ENCODE data around the gene KNDC1. TPM values are rescaled to one million over a fixed set of nuclear protein-coding genes. Genes with fewer than 3 reads are reported as not detected.
A peak's percentile ranks its signal among the peaks of the same experiment; 100 is the strongest.
"Not testable (repeated sequence)": the region's sequence is repeated elsewhere in the genome, so short reads cannot be mapped to it uniquely, and the experiment has no call there.

Gene KNDC1, protein sequence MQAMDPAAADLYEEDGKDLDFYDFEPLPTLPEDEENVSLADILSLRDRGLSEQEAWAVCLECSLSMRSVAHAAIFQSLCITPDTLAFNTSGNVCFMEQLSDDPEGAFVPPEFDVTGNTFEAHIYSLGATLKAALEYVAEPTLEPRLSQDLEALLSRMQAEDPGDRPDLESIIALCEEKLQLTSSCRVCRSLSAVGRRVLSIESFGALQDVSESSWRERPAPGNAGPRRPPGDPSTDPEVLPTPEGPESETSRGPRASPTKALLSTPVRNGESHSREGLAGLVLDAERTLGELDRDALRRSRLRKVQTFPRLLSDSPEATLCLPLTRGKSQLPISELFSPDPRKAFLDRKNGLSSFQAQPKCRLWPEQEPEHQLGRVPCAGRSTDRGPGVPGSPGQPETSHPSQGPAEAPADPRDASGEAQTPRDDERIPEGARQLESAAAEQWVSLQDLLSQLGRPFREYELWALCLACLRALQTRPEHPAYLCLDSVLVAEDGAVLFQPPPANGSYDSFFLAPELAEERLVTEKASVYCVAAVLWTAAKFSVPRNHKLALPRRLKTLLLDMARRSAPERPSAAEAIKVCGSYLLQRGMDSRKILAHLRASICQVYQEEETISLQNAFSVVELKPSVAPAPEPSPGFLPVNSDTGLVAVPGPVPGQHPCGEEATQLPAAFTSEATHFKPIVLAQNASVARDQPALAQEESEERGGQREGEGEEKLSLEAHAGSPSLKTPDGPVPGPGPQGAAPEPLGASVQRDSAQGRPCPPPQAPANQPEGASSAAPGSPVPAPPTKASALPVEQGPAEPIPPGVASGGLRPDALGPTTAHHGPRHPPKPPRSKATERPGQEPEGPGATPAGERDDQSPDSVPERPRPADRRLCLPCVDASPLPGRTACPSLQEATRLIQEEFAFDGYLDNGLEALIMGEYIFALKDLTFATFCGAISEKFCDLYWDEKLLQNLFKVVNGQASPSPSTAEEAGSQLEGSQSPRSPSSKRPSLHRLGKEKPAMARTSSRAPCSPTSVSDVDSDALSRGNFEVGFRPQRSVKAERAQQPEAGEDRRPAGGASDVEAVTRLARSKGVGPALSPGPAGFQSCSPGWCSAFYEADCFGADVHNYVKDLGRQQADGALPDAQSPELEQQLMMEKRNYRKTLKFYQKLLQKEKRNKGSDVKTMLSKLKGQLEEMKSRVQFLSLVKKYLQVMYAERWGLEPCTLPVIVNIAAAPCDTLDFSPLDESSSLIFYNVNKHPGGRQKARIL (N-terminal part only)
- 10 to 100 TPM in 1 of 2 donors, 1 to 10 TPM in 1; 1.5 to 10.8 TPM for total RNA-seq

DNA sequence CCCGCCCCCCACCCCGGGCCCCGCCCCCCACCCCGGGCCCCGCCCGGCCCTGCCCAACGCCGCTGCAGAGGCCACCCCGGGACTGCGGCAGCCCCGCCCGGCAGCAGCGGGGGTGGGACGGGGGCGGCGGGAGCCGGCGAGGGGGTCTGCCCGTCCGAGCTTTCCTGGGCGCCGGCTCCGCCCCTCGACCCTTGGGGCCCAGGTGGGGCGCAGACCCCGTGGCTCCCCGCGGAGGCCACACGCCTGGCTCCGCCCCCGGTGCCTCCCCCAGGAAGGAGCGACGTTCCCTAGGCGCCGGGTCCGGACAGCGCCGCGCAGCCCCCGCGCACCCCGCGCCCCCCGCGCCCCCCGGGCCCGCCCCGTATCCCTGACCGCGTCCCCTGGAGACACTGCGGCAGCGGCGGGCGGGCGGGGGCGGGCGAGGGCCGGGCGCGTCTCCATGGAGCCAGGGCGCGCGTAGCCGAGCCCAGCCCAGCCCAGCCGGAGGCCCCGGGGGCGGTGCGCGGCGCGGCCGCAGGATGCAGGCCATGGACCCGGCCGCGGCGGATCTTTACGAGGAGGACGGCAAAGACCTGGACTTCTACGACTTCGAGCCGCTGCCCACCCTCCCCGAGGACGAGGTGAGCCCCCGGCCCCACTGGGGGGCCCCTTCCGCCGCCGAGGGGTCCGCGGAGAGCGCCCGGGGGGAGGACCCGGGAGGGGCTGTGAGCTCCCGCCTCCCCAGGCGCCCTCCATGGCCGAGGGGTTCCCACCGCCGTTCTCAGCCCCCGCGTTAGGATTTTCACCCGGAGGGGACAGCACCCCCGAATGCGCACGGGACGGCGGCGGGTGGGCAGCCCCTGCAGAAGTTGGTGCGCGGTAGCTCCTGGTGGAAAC, at the start of gene KNDC1:
Gene KNDC1, plus strand, starts transcription at position 270 of the 876 bp plus-strand sequence. Its CDS starts 249 bp downstream, at position 519.
- peak within 1 kb of the TSS; percentile 42 to 48 for H3K4me3 ChIP-seq
- H3K4me1 ChIP-seq (replicated peaks) = peaks cover 9% of the 10 kb centered on the region
- TF ChIP-seq POLR2AphosphoS5 (IDR thresholded peaks at IDR 0.05) (no peak), POLR2A (IDR thresholded peaks at IDR 0.05) (no peak)
- TF ChIP-seq, protein P1, sequence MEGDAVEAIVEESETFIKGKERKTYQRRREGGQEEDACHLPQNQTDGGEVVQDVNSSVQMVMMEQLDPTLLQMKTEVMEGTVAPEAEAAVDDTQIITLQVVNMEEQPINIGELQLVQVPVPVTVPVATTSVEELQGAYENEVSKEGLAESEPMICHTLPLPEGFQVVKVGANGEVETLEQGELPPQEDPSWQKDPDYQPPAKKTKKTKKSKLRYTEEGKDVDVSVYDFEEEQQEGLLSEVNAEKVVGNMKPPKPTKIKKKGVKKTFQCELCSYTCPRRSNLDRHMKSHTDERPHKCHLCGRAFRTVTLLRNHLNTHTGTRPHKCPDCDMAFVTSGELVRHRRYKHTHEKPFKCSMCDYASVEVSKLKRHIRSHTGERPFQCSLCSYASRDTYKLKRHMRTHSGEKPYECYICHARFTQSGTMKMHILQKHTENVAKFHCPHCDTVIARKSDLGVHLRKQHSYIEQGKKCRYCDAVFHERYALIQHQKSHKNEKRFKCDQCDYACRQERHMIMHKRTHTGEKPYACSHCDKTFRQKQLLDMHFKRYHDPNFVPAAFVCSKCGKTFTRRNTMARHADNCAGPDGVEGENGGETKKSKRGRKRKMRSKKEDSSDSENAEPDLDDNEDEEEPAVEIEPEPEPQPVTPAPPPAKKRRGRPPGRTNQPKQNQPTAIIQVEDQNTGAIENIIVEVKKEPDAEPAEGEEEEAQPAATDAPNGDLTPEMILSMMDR (IDR thresholded peaks at IDR 0.05) = no peak
- intact Hi-C loops (cut with DNase I) = no loop called here
- H3K27ac ChIP-seq = no peak within 1 kb of the TSS
- WGBS = 1% methylated on average over 25 of the region's 108 CpGs
- no peaks in the 10 kb centered on the region for H3K36me3 ChIP-seq
- H3K27me3 ChIP-seq (replicated peaks; ENCODE audit: insufficient read depth) = no peaks in the 10 kb centered on the region
- DNase-seq (ENCODE audit: low spot score) = no peak
- H3K9me3 ChIP-seq = no peaks in the 10 kb centered on the region

DNA sequence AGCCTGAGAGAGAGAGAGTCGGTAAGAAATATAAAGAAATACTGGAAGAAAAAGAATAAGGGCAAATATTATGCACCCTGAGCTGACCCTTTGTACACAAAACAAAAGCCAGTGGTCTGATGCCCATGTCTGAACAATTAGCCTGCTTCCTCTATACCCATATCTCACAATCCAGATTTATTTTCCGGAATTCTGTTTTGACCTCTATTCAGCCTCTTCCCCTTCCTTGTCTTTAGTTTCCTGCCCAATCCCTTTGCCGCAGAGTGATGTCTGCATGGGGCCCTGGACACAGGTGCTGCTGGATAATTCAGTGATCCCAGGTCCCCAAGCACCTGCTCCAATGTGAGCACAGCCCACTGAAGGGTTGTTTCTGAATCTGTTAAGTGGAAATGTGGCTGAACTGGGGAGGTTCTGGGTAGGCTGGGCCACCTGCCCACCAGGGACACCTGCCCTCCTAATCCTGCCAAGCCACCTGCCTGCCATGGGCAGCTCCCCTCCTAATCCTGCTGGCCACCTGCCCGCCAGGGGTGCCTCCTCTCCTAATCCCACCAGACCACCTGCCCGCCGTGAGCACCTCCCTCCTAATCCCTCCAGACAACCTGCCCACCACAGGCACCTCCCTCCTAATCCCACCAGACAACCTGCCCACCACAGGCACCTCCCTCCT, 49.3 kb upstream of the KNDC1 start:
- Histone ChIP-seq H3K9me3 (no peaks in the 10 kb centered on the region), H3K4me3 (no peak overlapping the region), H3K27ac (no peak overlapping the region), H3K27me3 (replicated peaks; ENCODE audit: insufficient read depth) (no peaks in the 10 kb centered on the region), H3K4me1 (replicated peaks) (no peaks in the 10 kb centered on the region), H3K36me3 (no peaks in the 10 kb centered on the region)
- TF ChIP-seq, protein P1 (IDR thresholded peaks at IDR 0.05) = no peak
- no peak for TF ChIP-seq POLR2A (IDR thresholded peaks at IDR 0.05)
- no peak for TF ChIP-seq POLR2AphosphoS5 (IDR thresholded peaks at IDR 0.05)
- intact Hi-C loops (cut with DNase I) = no loop called here
- no peak for DNase-seq (ENCODE audit: low spot score)
- 75% methylated on average over 6 of the region's 6 CpGs for WGBS

DNA sequence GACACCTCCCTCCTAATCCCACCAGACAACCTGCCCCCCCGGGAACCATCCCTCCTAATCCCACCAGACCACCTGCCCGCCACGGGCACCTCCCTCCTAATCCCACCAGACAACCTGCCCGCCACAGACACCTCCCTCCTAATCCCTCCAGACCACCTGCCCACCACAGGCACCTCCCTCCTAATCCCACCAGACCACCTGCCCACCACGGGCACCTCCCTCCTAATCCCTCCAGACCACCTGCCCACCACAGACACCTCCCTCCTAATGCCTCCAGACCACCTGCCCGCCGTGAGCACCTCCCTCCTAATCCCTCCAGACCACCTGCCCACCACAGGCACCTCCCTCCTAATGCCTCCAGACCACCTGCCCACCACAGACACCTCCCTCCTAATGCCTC, 48.4 kb upstream of the KNDC1 start:
- H3K27ac ChIP-seq; H3K4me1 ChIP-seq (replicated peaks); H3K9me3 ChIP-seq; DNase-seq (ENCODE audit: low spot score); H3K36me3 ChIP-seq; intact Hi-C loops (cut with DNase I); H3K27me3 ChIP-seq (replicated peaks; ENCODE audit: insufficient read depth); H3K4me3 ChIP-seq: not testable (repeated sequence)
- WGBS = 24% methylated on average over 6 of the region's 7 CpGs

DNA sequence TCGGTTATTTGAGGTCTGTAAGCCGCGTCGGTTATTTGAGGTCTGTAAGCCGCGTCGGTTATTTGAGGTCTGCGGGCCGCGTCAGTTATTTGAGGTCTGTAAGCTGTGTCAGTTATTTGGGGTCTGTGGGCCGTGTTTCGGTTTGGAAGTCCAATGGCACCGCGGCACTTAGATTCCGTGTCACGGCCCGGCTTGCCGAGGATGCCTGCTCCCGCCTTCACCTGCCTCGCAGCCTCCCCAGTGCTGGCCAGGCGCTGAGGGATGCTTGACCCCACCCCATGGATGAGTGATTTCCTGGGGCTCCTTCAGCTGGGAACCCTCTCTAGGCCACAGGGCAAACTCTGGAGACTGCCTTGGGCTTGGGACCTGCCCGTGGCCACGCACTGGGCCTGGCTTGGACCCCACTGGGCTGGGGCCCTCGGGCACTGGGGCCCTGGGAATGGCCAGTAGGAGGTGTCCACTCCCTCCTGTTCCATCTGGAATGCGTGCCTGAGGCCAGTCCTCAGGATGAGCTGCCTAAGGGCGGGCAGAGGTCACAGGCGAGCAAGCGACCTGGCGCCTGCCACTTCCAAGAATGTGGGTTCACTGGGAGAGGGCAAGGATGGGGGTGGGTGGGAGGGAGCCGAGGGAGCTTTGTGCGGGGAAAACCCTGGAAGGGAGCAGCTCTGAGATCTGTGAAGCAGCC, 46.7 kb upstream of the KNDC1 start:
- no peaks in the 10 kb centered on the region for H3K4me1 ChIP-seq (replicated peaks)
- intact Hi-C loops (cut with DNase I) = no loop called here
- TF ChIP-seq POLR2A (IDR thresholded peaks at IDR 0.05) (no peak), POLR2AphosphoS5 (IDR thresholded peaks at IDR 0.05) (no peak)
- TF ChIP-seq, protein P1 (IDR thresholded peaks at IDR 0.05) = no peak
- H3K9me3 ChIP-seq = no peaks in the 10 kb centered on the region
- WGBS = 95% methylated on average over 29 of the region's 31 CpGs
- H3K27me3 ChIP-seq (replicated peaks; ENCODE audit: insufficient read depth) = no peaks in the 10 kb centered on the region
- H3K36me3 ChIP-seq = no peaks in the 10 kb centered on the region
- DNase-seq (ENCODE audit: low spot score) = no peak
- no peak overlapping the region for H3K4me3 ChIP-seq
- no peak overlapping the region for H3K27ac ChIP-seq
